IPS DF 6.9 (cell line): ENCODE results near the gene TBC1D8.

ENCODE experiments used
- DNase-seq: peaks from one replicate; pipeline ENCODE4 v3.0.0-alpha.2; 2013; ENCODE audit warnings: low read depth, low spot score
- H3K27ac ChIP-seq: one replicate; pipeline ENCODE4 v1.5.1; 2013; ENCODE audit warnings: low read length, control low read depth
- H3K27me3 ChIP-seq: 2 replicates; pipeline ENCODE4 v1.6.1; 2013; ENCODE audit warnings: mild to moderate bottlenecking, low read length; ENCODE audit not compliant: control insufficient read depth, insufficient read depth
- H3K36me3 ChIP-seq: 2 replicates; pipeline ENCODE4 v1.6.1; 2013; ENCODE audit warnings: low read length; ENCODE audit not compliant: control insufficient read depth, insufficient read depth
- H3K4me1 ChIP-seq: 2 replicates; pipeline ENCODE4 v1.6.1; 2013; ENCODE audit warnings: low read length; ENCODE audit not compliant: control insufficient read depth, insufficient read depth
- H3K4me3 ChIP-seq: 2 replicates; pipeline ENCODE4 v1.5.1; 2013; ENCODE audit warnings: mild to moderate bottlenecking, low read length
- H3K9me3 ChIP-seq: 2 replicates; pipeline ENCODE4 v1.6.1; 2013; ENCODE audit warnings: low read length, inconsistent platforms; ENCODE audit not compliant: control insufficient read depth, insufficient read depth
- WGBS: extraction: QIAGEN DNeasy Blood & Tissue Kit; methylation state at CpG from one replicate; pipeline ENCODE4 v1.1.7; 2013; ENCODE audit warnings: mixed read lengths, missing lambda C conversion rate; ENCODE audit not compliant: insufficient read length, insufficient coverage; 5-methylcytosine and 5-hydroxymethylcytosine counted together

Gene TBC1D8

DNA sequence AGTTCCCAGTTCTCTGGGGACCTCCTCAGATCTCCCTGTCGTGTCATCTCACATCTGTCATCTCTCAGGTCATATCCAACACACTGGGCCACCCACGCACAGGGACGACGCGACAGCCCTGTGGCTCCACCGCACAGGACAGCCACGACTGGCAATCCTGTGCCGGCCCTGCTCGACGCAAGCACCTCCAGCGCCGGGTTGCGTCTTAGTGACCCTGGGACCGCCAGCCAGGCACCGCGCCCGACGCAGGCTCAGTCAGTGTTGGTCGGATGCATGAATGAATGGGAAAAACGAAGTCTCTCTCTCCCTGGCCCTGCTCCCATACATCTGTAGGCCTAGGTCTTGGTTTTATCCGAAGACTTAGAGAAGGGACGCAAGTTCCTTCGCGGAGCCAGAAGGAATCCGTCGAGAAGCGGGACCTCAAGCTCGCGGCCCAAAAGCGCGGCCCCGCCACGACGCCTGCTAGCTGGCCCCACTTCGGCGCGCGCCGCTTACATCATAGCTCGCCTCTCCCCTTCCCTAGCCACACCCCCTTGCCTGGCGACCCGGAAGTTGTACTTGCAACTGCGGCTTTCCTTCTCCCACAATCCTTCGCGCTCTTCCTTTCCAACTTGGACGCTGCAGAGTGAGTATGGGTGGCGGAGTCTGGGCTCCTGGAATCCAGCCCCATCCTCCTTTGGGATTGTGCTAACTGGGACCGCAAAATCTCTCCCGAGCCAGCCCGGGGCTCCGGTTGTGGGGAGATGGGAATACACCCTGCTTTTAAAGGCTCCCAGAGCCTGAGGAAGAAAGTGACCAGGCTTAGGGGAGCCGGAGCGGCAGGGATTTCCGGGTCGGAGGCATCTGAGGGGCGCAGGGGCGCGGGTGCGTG, 149.3 kb downstream of the TBC1D8 start, which contains the start of gene RPL31:
Gene RPL31, plus strand, starts transcription at position 599 of the 871 bp plus-strand sequence. CDS start 413 bp downstream, outside the sequence.
- Histone ChIP-seq H3K27ac (no peak within 1 kb of the TSS), H3K36me3 (peaks cover 25% of the 10 kb centered on the region), H3K4me3 (peak within 1 kb of the TSS; percentile 71), H3K27me3 (no peaks in the 10 kb centered on the region), H3K4me1 (no peaks in the 10 kb centered on the region), H3K9me3 (no peaks in the 10 kb centered on the region)
- no CpG with 5 or more reads among the region's 59 CpGs for WGBS
- DNase-seq = peak; percentile 92

GRCh38 chr2:100999995-101000394, 151.2 kb downstream of the TBC1D8 start:
- no peak overlapping the region for H3K27ac ChIP-seq
- no peaks in the 10 kb centered on the region for H3K27me3 ChIP-seq
- no peaks in the 10 kb centered on the region for H3K4me1 ChIP-seq
- WGBS = no CpG with 5 or more reads among the region's 2 CpGs
- DNase-seq = no peak
- no peak overlapping the region for H3K4me3 ChIP-seq
- no peaks in the 10 kb centered on the region for H3K9me3 ChIP-seq
- H3K36me3 ChIP-seq = peaks cover 15% of the 10 kb centered on the region

DNA sequence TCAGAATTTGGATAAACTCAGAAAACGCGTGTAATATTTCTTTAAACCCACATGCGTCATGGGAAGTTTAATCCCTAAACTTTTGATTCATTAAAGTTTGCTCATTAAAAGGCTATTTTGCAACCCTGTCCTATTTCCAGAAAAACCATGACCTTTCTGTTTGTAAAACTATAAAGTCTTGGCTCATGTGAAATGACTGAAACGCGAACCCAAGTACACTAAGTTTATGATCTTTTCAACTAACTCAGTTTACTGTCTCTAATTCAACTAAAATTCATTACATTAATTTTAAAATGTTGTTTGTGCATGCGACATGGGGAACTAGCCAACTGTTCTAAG, 153.0 kb downstream of the TBC1D8 start:
- Histone ChIP-seq H3K27me3 (no peaks in the 10 kb centered on the region), H3K36me3 (no peaks in the 10 kb centered on the region), H3K9me3 (no peaks in the 10 kb centered on the region), H3K4me3 (no peak overlapping the region), H3K4me1 (no peaks in the 10 kb centered on the region; the same call in 1 of the 2 replicates), H3K27ac (no peak overlapping the region)
- DNase-seq = no peak
- no CpG with 5 or more reads among the region's 6 CpGs for WGBS

DNA sequence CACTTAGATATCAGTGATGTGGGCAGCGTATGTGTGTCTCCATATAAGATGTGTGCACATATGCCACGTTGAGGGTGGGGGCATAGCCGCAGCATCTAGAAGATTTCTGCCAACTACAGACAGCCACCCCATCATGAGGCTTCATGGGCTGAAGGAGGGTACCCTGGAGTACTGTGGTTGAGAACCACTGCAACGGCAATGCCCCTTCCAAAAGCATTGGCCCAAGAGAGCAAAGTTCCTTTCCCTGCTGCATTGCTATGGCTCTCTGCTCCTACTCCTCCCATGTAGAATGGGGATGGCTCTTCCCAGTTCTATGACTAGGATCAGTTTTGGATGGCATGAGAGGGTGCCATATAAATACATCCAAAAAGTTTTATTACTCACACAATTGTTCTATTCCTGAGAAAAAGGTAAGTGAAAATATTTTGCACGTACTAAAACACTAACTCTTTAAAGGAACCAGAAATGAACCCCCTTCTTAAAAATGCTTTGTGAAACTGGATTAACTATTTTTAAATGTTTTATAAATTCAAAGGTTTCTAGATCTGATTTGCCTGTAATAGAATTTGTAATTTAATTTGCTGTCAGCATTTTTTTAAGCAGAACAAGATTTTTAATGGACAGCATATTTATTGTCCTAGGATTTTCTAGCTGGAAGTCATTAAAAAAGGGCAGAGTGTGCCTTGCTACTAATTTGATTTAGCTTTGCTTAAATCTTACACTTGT, 153.5 kb downstream of the TBC1D8 start:
- Histone ChIP-seq H3K4me1 (no peaks in the 10 kb centered on the region; the same call in 1 of the 2 replicates), H3K27me3 (no peaks in the 10 kb centered on the region), H3K4me3 (no peak overlapping the region), H3K27ac (no peak overlapping the region), H3K9me3 (no peaks in the 10 kb centered on the region), H3K36me3 (no peaks in the 10 kb centered on the region)
- DNase-seq = no peak
- no CpG with 5 or more reads among the region's 5 CpGs for WGBS

DNA sequence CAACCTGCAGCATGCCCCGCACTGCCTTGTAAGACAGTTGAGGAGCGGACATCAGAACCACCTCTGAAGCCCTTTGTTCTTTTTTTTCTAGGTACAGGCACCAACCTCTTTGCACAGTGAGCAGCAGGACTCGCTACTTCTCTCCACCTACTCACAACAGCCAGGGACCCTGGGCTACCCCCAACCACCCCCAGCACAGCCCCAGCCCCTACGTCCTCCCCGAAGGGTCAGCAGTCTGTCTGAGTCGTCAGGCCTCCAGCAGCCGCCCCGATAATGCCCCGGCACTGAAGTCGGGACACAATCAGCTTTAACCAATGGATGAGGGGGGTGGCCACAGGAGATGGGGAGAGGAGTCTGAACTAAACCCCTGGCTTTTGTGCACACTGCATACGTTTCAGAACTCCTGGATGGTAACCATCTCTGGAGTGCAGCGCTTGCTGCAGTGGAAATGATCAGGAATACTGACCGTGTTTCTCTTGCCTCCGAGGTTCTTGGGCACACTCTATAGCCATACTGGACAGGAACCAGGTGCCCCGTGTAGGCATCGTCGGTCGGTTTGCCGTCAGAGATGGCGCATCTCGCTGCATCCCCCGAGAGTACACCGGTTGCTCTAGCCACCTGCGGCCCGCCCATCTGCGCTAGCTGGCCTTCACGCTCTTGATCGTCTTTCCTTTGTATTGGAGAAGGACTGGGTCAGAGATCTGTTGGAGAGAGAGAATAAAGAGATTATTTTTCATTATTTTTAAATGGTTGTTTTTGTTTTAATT, 155.7 kb downstream of the TBC1D8 start:
- no CpG with 5 or more reads among the region's 28 CpGs for WGBS

DNA sequence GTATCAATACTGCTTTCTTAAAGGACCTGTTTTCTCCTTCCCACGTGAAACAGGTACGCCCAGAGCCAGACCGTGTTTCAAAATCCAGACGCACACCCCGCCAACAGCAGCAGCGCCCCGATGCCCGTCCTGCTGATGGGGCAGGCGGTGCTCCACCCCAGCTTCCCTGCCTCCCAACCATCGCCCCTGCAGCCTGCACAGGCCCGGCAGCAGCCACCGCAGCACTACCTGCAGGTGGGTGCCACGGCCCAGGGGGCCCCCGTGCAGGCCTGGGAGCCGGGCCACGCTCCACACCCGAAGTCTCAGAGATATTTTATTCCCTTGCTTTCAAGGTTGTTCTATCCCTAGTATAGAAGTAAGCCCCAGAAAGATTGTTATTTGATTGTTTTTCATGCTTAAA, 157.9 kb downstream of the TBC1D8 start:
- H3K27me3 ChIP-seq = no peaks in the 10 kb centered on the region; the same call in 1 of the 2 replicates
- H3K27ac ChIP-seq = no peak overlapping the region
- no peak for DNase-seq
- H3K36me3 ChIP-seq = no peaks in the 10 kb centered on the region; the same call in 1 of the 2 replicates
- no peaks in the 10 kb centered on the region for H3K9me3 ChIP-seq
- no CpG with 5 or more reads among the region's 17 CpGs for WGBS
- no peaks in the 10 kb centered on the region; the same call in 1 of the 2 replicates for H3K4me1 ChIP-seq
- H3K4me3 ChIP-seq = no peak overlapping the region

More for the DNA sequence above, 155.7 kb downstream of the TBC1D8 start:
- H3K4me1 ChIP-seq = no peaks in the 10 kb centered on the region; the same call in 1 of the 2 replicates
- no peak for DNase-seq
- no peaks in the 10 kb centered on the region for H3K27me3 ChIP-seq
- H3K27ac ChIP-seq = no peak overlapping the region
- no peak overlapping the region for H3K4me3 ChIP-seq
- H3K9me3 ChIP-seq = no peaks in the 10 kb centered on the region
- no peaks in the 10 kb centered on the region; the same call in 1 of the 2 replicates for H3K36me3 ChIP-seq

DNA sequence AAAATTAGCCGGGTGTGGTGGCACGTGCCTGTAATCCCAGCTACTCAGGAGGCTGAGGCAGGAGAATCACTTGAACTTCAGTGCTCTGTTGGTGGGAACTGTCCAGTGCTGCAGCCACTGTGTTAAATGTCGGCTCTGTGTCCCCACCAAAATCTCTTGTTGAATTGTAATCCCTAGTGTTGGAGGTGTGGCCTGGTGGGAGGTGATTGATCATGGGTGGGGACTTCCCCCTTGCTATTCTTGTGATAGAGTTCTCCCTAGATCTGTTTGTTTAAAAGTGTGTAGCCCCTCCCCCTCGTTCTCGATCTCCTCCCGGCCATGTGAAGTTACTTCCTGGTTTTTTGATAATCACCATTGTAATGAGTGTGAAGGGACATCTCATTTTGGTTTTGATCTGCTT, 158.9 kb downstream of the TBC1D8 start:
- Histone ChIP-seq H3K27ac (no peak overlapping the region), H3K36me3 (no peaks in the 10 kb centered on the region; the same call in 1 of the 2 replicates), H3K4me3 (no peak overlapping the region), H3K9me3 (no peaks in the 10 kb centered on the region), H3K27me3 (no peaks in the 10 kb centered on the region; the same call in 1 of the 2 replicates), H3K4me1 (no peaks in the 10 kb centered on the region; the same call in 1 of the 2 replicates)
- DNase-seq = no peak
- WGBS = no CpG with 5 or more reads among the region's 6 CpGs

GRCh38 chr2:100991404-100991773, 159.8 kb downstream of the TBC1D8 start:
- Histone ChIP-seq H3K36me3 (no peaks in the 10 kb centered on the region; the same call in 1 of the 2 replicates), H3K27me3 (no peaks in the 10 kb centered on the region; the same call in 1 of the 2 replicates), H3K27ac (no peak overlapping the region), H3K4me1 (no peaks in the 10 kb centered on the region; the same call in 1 of the 2 replicates), H3K4me3 (no peak overlapping the region), H3K9me3 (no peaks in the 10 kb centered on the region)
- DNase-seq = no peak
- no CpG with 5 or more reads among the region's 5 CpGs for WGBS

DNA sequence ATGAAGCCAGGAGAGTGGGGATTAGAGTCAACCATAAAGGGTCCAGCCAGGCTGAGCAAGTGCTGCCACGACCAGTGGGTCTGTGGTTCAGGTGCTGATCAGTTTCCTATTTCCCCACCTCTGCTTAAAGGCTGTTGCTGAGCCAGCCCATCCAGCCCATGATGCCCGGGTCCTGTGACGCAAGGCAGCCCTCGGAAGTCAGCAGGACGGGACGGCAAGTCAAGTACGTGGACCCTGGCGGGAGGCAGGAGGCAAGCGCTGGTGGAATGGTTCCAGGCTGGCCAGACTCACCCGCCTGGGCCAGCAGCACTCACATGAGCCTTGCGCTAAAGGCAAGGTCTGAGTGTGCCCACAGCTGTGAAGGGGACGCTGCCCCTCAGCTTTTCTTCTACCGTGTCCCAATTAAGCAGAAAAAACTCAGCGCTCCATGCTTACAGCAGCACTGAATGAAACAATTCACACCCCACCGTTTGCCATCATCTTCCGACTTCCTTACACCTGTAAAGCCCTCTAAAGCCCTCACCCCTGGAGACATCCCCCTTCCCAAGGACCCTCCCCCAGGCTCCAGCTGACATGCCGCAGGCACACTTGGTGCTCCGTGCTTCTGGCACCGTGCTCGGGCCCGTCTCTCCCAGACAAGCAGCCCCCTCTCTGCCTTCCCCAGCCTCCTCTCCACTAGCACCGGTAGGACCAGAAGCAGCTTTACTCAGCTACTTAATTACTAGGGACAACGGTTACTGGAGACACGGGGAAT, 160.4 kb downstream of the TBC1D8 start:
- no CpG with 5 or more reads among the region's 24 CpGs for WGBS

More for the DNA sequence above, 160.4 kb downstream of the TBC1D8 start:
- Histone ChIP-seq H3K9me3 (no peaks in the 10 kb centered on the region), H3K27ac (no peak overlapping the region), H3K4me3 (no peak overlapping the region), H3K4me1 (no peaks in the 10 kb centered on the region; the same call in 1 of the 2 replicates), H3K27me3 (no peaks in the 10 kb centered on the region; the same call in 1 of the 2 replicates), H3K36me3 (no peaks in the 10 kb centered on the region; the same call in 1 of the 2 replicates)
- no peak for DNase-seq
